DND-41 (cell line): Measurements from ENCODE around the gene ZNF277.

Source experiments
- EZH2 ChIP-seq: IDR thresholded peaks from 3 replicates; pipeline ENCODE4 v1.6.1; 2012; ENCODE audit warnings: borderline replicate concordance, low read depth, mild to moderate bottlenecking, moderate library complexity, low read length, inconsistent platforms; ENCODE audit not compliant: severe bottlenecking
- TF ChIP-seq, protein P1 (sequence below): IDR thresholded peaks from 2 replicates; pipeline ENCODE4 v1.5.1; 2012; ENCODE audit warnings: borderline replicate concordance, low read length, moderate library complexity, mild to moderate bottlenecking; ENCODE audit not compliant: poor library complexity, severe bottlenecking; ENCODE audit errors: extremely low read depth

DNA sequence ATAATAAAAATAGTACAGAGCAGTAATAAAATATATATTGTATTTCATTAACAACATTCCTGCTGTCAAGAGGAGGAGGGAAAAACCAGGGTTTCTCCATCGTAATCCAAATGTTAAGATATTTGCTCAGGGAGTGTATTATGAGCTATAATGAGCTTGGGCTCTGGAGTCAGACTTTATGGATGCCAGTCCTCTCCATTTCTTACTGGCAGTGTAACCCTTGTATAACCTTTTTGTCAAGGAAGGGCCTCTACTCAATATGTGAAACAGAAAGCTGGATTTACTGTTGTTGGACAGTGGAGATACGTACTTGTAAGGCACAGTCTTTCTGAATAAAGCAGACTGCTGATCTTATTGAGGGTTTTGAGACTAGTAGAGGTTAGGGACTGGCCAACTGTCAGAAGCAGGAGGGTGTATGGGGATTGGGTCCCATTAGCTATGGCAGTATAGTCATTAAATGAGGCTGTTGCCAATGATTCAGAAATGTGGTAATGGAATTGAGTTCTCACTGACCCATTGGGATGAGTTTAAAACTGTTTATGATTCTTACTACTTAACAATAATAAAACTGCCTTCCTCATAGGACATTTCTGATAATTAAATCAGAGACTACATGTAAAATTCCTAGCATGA, 56.5 kb downstream of the ZNF277 start:
- TF ChIP-seq, protein P1, sequence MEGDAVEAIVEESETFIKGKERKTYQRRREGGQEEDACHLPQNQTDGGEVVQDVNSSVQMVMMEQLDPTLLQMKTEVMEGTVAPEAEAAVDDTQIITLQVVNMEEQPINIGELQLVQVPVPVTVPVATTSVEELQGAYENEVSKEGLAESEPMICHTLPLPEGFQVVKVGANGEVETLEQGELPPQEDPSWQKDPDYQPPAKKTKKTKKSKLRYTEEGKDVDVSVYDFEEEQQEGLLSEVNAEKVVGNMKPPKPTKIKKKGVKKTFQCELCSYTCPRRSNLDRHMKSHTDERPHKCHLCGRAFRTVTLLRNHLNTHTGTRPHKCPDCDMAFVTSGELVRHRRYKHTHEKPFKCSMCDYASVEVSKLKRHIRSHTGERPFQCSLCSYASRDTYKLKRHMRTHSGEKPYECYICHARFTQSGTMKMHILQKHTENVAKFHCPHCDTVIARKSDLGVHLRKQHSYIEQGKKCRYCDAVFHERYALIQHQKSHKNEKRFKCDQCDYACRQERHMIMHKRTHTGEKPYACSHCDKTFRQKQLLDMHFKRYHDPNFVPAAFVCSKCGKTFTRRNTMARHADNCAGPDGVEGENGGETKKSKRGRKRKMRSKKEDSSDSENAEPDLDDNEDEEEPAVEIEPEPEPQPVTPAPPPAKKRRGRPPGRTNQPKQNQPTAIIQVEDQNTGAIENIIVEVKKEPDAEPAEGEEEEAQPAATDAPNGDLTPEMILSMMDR = no peak
- TF ChIP-seq EZH2 = no peak
